Upper lobe of right lung (tissue), 1 donor: ENCODE data around the gene COL15A1. TPM values are rescaled to one million over a fixed set of nuclear protein-coding genes. Genes with fewer than 3 reads are reported as not detected.

Experiments
- ATAC-seq: fragments of 200-7000 bp; cut with Tn5 transposase; one replicate; pipeline ENCODE4 v1.9.1; 2020; ENCODE audit warnings: mild to moderate bottlenecking, moderate library complexity
- DNase-seq: peaks from one replicate; pipeline ENCODE4 v3.0.0-alpha.2; 2020
- H3K27ac ChIP-seq: fragments of 200-600 bp; one replicate; pipeline ENCODE4 v1.8.0; 2022
- H3K27me3 ChIP-seq: fragments of 200-600 bp; one replicate; pipeline ENCODE4 v1.8.0; 2022; ENCODE audit warnings: mild to moderate bottlenecking
- H3K36me3 ChIP-seq: fragments of 200-600 bp; one replicate; pipeline ENCODE4 v1.8.0; 2022
- H3K4me1 ChIP-seq: fragments of 200-600 bp; one replicate; pipeline ENCODE4 v1.8.0; 2022
- H3K4me3 ChIP-seq: fragments of 200-600 bp; one replicate; pipeline ENCODE4 v1.8.0; 2022; ENCODE audit warnings: mild to moderate bottlenecking
- H3K9me3 ChIP-seq: fragments of 200-600 bp; one replicate; pipeline ENCODE4 v1.8.0; 2022
- intact Hi-C: fragments of 100-400 bp; cut with DNase I; formaldehyde crosslinking; loops from one replicate; pipeline ENCODE4 v1.11.0; 2022
- total RNA-seq: library from RNA; stranded (reverse); fragmentation: NEBNext Ultra II Directional; extraction: Animal tissue kit (Norgen Biotek cat#: 25700); gene quantifications from one replicate; pipeline ENCODE4 v1.2.1, GENCODE V29; 2021
- TF ChIP-seq, protein P1 (sequence below): fragments of 200-600 bp; IDR thresholded peaks from one replicate; pipeline ENCODE4 v1.8.0; 2022; ENCODE audit warnings: antibody characterized with exemption
- donor health status: DM: no; HTN: yes; CAD: no; lungs with severe emphysema.

Gene COL15A1
- total RNA-seq, 1 donor from 2014 or later = 8.0 TPM

GRCh38 chr9:98962861-98963260, 19.2 kb downstream of the COL15A1 start:
- no peak overlapping the region for H3K4me3 ChIP-seq
- no peak for DNase-seq
- no peak overlapping the region for H3K27ac ChIP-seq
- H3K27me3 ChIP-seq = no peaks in the 10 kb centered on the region
- no peaks in the 10 kb centered on the region for H3K36me3 ChIP-seq
- no peak for ATAC-seq
- intact Hi-C loops = no loop called here
- TF ChIP-seq, protein P1, sequence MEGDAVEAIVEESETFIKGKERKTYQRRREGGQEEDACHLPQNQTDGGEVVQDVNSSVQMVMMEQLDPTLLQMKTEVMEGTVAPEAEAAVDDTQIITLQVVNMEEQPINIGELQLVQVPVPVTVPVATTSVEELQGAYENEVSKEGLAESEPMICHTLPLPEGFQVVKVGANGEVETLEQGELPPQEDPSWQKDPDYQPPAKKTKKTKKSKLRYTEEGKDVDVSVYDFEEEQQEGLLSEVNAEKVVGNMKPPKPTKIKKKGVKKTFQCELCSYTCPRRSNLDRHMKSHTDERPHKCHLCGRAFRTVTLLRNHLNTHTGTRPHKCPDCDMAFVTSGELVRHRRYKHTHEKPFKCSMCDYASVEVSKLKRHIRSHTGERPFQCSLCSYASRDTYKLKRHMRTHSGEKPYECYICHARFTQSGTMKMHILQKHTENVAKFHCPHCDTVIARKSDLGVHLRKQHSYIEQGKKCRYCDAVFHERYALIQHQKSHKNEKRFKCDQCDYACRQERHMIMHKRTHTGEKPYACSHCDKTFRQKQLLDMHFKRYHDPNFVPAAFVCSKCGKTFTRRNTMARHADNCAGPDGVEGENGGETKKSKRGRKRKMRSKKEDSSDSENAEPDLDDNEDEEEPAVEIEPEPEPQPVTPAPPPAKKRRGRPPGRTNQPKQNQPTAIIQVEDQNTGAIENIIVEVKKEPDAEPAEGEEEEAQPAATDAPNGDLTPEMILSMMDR = no peak
- peaks cover 9% of the 10 kb centered on the region for H3K4me1 ChIP-seq
- H3K9me3 ChIP-seq = no peaks in the 10 kb centered on the region

- Histone ChIP-seq H3K4me3 (no peak overlapping the region), H3K4me1 (peaks cover 9% of the 10 kb centered on the region), H3K9me3 (no peaks in the 10 kb centered on the region), H3K27me3 (no peaks in the 10 kb centered on the region), H3K36me3 (no peaks in the 10 kb centered on the region), H3K27ac (peak overlapping the region; percentile 11)
- intact Hi-C loops = no loop called here
- DNase-seq = no peak
- no peak for ATAC-seq
- TF ChIP-seq, protein P1 = no peak
These were observed 20.5 kb downstream of the COL15A1 start for GRCh38 chr9:98964201-98964600.

GRCh38 chr9:98964911-98965336, 21.2 kb downstream of the COL15A1 start:
- Histone ChIP-seq H3K36me3 (no peaks in the 10 kb centered on the region), H3K4me1 (peaks cover 9% of the 10 kb centered on the region), H3K4me3 (no peak overlapping the region), H3K27me3 (no peaks in the 10 kb centered on the region), H3K9me3 (no peaks in the 10 kb centered on the region), H3K27ac (peak overlapping the region; percentile 11)
- DNase-seq (no peak), ATAC-seq (no peak)
- TF ChIP-seq, protein P1 = no peak
- intact Hi-C loops = no loop called here

GRCh38 chr9:98966676-98967075, 23.0 kb downstream of the COL15A1 start:
- H3K36me3 ChIP-seq = no peaks in the 10 kb centered on the region
- no peak overlapping the region for H3K27ac ChIP-seq
- H3K4me3 ChIP-seq = no peak overlapping the region
- ATAC-seq = no peak
- intact Hi-C loops = no loop called here
- H3K4me1 ChIP-seq = peaks cover 5% of the 10 kb centered on the region
- no peaks in the 10 kb centered on the region for H3K9me3 ChIP-seq
- TF ChIP-seq, protein P1 = no peak
- no peaks in the 10 kb centered on the region for H3K27me3 ChIP-seq
- no peak for DNase-seq

GRCh38 chr9:98967257-98967656, 23.6 kb downstream of the COL15A1 start:
- ATAC-seq (no peak), DNase-seq (no peak)
- Histone ChIP-seq H3K27me3 (no peaks in the 10 kb centered on the region), H3K36me3 (no peaks in the 10 kb centered on the region), H3K27ac (no peak overlapping the region), H3K4me3 (no peak overlapping the region), H3K4me1 (peaks cover 4% of the 10 kb centered on the region), H3K9me3 (no peaks in the 10 kb centered on the region)
- intact Hi-C loops = no loop called here
- TF ChIP-seq, protein P1 = no peak

DNA sequence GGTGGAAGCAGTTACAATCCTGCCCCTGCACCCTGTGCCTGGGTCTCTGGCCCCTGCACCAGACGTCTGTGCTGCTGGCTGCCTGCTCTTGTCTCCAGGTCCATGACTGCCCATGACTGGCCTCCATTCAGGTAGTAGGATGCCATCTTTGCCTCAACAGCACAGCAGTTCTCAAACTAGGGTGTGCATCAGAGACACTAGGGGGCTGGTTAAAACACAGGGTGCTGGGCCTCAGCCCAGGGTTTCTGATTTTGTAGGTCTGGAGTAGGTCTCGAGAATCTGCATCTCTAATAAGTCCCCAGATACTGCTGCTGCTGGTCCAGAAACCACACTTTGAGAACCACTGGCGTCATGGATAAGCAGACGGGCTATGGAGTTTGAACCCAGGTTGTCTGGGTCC, 24.0 kb downstream of the COL15A1 start:
- TF ChIP-seq, protein P1 = no peak
- DNase-seq (no peak), ATAC-seq (no peak)
- H3K36me3 ChIP-seq = no peaks in the 10 kb centered on the region
- no peaks in the 10 kb centered on the region for H3K9me3 ChIP-seq
- H3K4me3 ChIP-seq = no peak overlapping the region
- H3K4me1 ChIP-seq = peaks cover 4% of the 10 kb centered on the region
- intact Hi-C loops = no loop called here
- H3K27me3 ChIP-seq = no peaks in the 10 kb centered on the region
- H3K27ac ChIP-seq = no peak overlapping the region
